ENCODE measurements around the gene FKBP2. TPM values are rescaled to one million over a fixed set of nuclear protein-coding genes. Genes with fewer than 3 reads are reported as not detected.

Gene FKBP2
- total and polyA plus RNA-seq, 4 donors = 60.8 to 241 (median 124) TPM

GRCh38 chr11:64259533-64260067, 18.7 kb downstream of the FKBP2 start:
- no peak for DNase-seq (ENCODE audit: low spot score)
- Histone ChIP-seq H3K36me3 (ENCODE audit: control insufficient read depth in 4 of 4, insufficient read depth in 3 of 4, low read depth in 1 of 4, low read length in 3 of 4) (peaks cover 0 to 14% (median 4%) of the 10 kb centered on the region in 4 donors), H3K4me3 (ENCODE audit: low read depth in 1 of 3, low read length in 3 of 3) (no peak overlapping the region), H3K9ac (ENCODE audit: low read depth in 1 of 2, low read length in 2 of 2) (no peak overlapping the region), H3K4me1 (ENCODE audit: control insufficient read depth in 4 of 4, insufficient read depth in 4 of 4, low read length in 3 of 4) (no peaks in the 10 kb centered on the region), H3K27ac (ENCODE audit: low read depth in 1 of 2, low read length in 2 of 2) (no peak overlapping the region), H3K9me3 (ENCODE audit: control insufficient read depth in 4 of 4, low read length in 3 of 4) (no peaks in the 10 kb centered on the region), H3K27me3 (ENCODE audit: control insufficient read depth in 4 of 4, insufficient read depth in 4 of 4, low read length in 3 of 4) (no peaks in the 10 kb centered on the region)
- TF ChIP-seq REST (IDR thresholded peaks at IDR 0.05) (no peak), NR2F2 (IDR thresholded peaks at IDR 0.05) (peak; percentile 86), ZBTB33 (IDR thresholded peaks at IDR 0.05) (no peak)
- WGBS = 77% methylated on average over 4 of the region's 4 CpGs

GRCh38 chr11:64260147-64260708, 19.3 kb downstream of the FKBP2 start:
- Histone ChIP-seq H3K4me3 (ENCODE audit: low read depth in 1 of 3, low read length in 3 of 3) (no peak overlapping the region), H3K27me3 (ENCODE audit: control insufficient read depth in 4 of 4, insufficient read depth in 4 of 4, low read length in 3 of 4) (no peaks in the 10 kb centered on the region), H3K36me3 (ENCODE audit: control insufficient read depth in 4 of 4, insufficient read depth in 3 of 4, low read depth in 1 of 4, low read length in 3 of 4) (peaks cover 0 to 14% (median 4%) of the 10 kb centered on the region in 4 donors), H3K9ac (ENCODE audit: low read depth in 1 of 2, low read length in 2 of 2) (no peak overlapping the region), H3K4me1 (ENCODE audit: control insufficient read depth in 4 of 4, insufficient read depth in 4 of 4, low read length in 3 of 4) (no peaks in the 10 kb centered on the region), H3K27ac (ENCODE audit: low read depth in 1 of 2, low read length in 2 of 2) (no peak overlapping the region), H3K9me3 (ENCODE audit: control insufficient read depth in 4 of 4, low read length in 3 of 4) (no peaks in the 10 kb centered on the region)
- DNase-seq (ENCODE audit: low spot score) = no peak
- TF ChIP-seq RAD21 (IDR thresholded peaks at IDR 0.05) (no peak), EGR1 (IDR thresholded peaks at IDR 0.05; ENCODE audit: low read depth in 2 of 2) (no peak), REST (IDR thresholded peaks at IDR 0.05) (no peak), CTCF (IDR thresholded peaks at IDR 0.05; ENCODE audit: low read depth, low read length, missing input control) (no peak), TAF1 (conservative IDR thresholded peaks at IDR 0.05) (no peak), YY1 (IDR thresholded peaks at IDR 0.05) (no peak), HNF4G (IDR thresholded peaks at IDR 0.05) (no peak), FOXA1 (IDR thresholded peaks at IDR 0.05) (no peak), FOXA2 (IDR thresholded peaks at IDR 0.05) (no peak), ZBTB33 (IDR thresholded peaks at IDR 0.05) (no peak), SP1 (IDR thresholded peaks at IDR 0.05) (no peak), HNF4A (conservative IDR thresholded peaks at IDR 0.05) (no peak), NR2F2 (IDR thresholded peaks at IDR 0.05) (no peak), MAX (IDR thresholded peaks at IDR 0.05) (no peak)
- 93% methylated on average over 6 of the region's 6 CpGs for WGBS

Data from liver (tissue), 9 donors.